Fibroblast of mammary gland (primary cell): ENCODE measurements around the gene ALX4.
A peak's percentile ranks its signal among the peaks of the same experiment; 100 is the strongest.

Experiments used
- DNase-seq: peaks from one replicate; pipeline ENCODE4 v3.0.0-alpha.2; 2010; ENCODE audit warnings: low read depth
- H3K4me3 ChIP-seq: 2 replicates; pipeline ENCODE4 v1.5.1; 2011; ENCODE audit warnings: low read depth, mild to moderate bottlenecking, low read length, moderate library complexity; ENCODE audit not compliant: control insufficient read depth
- CTCF ChIP-seq: conservative IDR thresholded peaks from 2 replicates; pipeline ENCODE4 v1.5.1; 2011; ENCODE audit warnings: low read depth, low read length, inconsistent platforms; ENCODE audit not compliant: control insufficient read depth, insufficient read depth

ALX4 gene

GRCh38 chr11:44329472-44330230, 19.7 kb upstream of the ALX4 start:
- H3K4me3 ChIP-seq = no peak overlapping the region
- no peak for DNase-seq
- TF ChIP-seq CTCF = no peak

GRCh38 chr11:44328138-44328660, 18.3 kb upstream of the ALX4 start:
- DNase-seq = no peak
- no peak for TF ChIP-seq CTCF
- no peak overlapping the region for H3K4me3 ChIP-seq

GRCh38 chr11:44327730-44328129, 17.8 kb upstream of the ALX4 start:
- no peak overlapping the region for H3K4me3 ChIP-seq
- no peak for DNase-seq
- no peak for TF ChIP-seq CTCF

- DNase-seq = peak; percentile 31
- H3K4me3 ChIP-seq = no peak overlapping the region
- no peak for TF ChIP-seq CTCF
Observed at GRCh38 chr11:44326615-44327475, 16.9 kb upstream of the ALX4 start.

- DNase-seq = no peak
- H3K4me3 ChIP-seq = no peak overlapping the region
- no peak for TF ChIP-seq CTCF
Observed at GRCh38 chr11:44325698-44326097, 15.8 kb upstream of the ALX4 start.

GRCh38 chr11:44324749-44325525, 15.0 kb upstream of the ALX4 start:
- H3K4me3 ChIP-seq = no peak overlapping the region
- DNase-seq = no peak
- no peak for TF ChIP-seq CTCF
